OCI-LY1 (cell line): ENCODE measurements around the gene ZNF263.
A peak's percentile ranks its signal among the peaks of the same experiment; 100 is the strongest.

Experiments
- H2AFZ ChIP-seq: fragments of 200-600 bp; sonication (generic), shearing (Covaris generic); 2 replicates; pipeline ENCODE4 v1.6.0; 2014; ENCODE audit warnings: antibody characterized with exemption, mild to moderate bottlenecking, low read length
- H3F3A ChIP-seq: fragments of 200-600 bp; sonication (generic), shearing (Covaris generic); 2 replicates; pipeline ENCODE4 v1.6.0; 2014; ENCODE audit warnings: mild to moderate bottlenecking, antibody characterized with exemption, low read length, moderate library complexity; ENCODE audit not compliant: insufficient read depth
- H3K27ac ChIP-seq: fragments of 200-600 bp; sonication (generic); 2 replicates; pipeline ENCODE4 v1.5.1; 2014; ENCODE audit warnings: low read length, mixed run types, mild to moderate bottlenecking, low read depth; ENCODE audit not compliant: poor library complexity, severe bottlenecking
- H3K27me3 ChIP-seq: fragments of 200-600 bp; sonication (generic); 2 replicates; pipeline ENCODE4 v1.6.0; 2014; ENCODE audit warnings: antibody characterized with exemption, mild to moderate bottlenecking, low read length, moderate library complexity; ENCODE audit not compliant: insufficient read depth
- H3K36me3 ChIP-seq: fragments of 200-600 bp; sonication (generic); 2 replicates; pipeline ENCODE4 v1.6.1; 2014; ENCODE audit warnings: mild to moderate bottlenecking, antibody characterized with exemption, low read length, moderate library complexity, mixed read lengths; ENCODE audit not compliant: insufficient read depth
- H3K4me1 ChIP-seq: fragments of 200-600 bp; sonication (generic); 2 replicates; pipeline ENCODE4 v1.5.1; 2014; ENCODE audit warnings: mild to moderate bottlenecking, low read length, moderate library complexity; ENCODE audit not compliant: insufficient read depth, severe bottlenecking
- H3K4me2 ChIP-seq: fragments of 200-600 bp; sonication (generic), shearing (Covaris generic); 2 replicates; pipeline ENCODE4 v1.6.1; 2014; ENCODE audit warnings: low read length
- H3K4me3 ChIP-seq: fragments of 200-600 bp; sonication (generic); 2 replicates; pipeline ENCODE4 v1.5.1; 2014; ENCODE audit warnings: low read length, low read depth, mild to moderate bottlenecking, mixed read lengths; ENCODE audit not compliant: poor library complexity, severe bottlenecking
- H3K79me2 ChIP-seq: fragments of 200-600 bp; shearing (Covaris generic); 2 replicates; pipeline ENCODE4 v1.6.1; 2016; ENCODE audit warnings: mixed run types, low read length, mixed read lengths; ENCODE audit not compliant: insufficient read depth
- H3K9ac ChIP-seq: fragments of 200-600 bp; sonication (generic), shearing (Covaris generic); 2 replicates; pipeline ENCODE4 v1.6.1; 2014; ENCODE audit warnings: mild to moderate bottlenecking, low read length, mixed read lengths
- H3K9me2 ChIP-seq: fragments of 200-600 bp; sonication (generic), shearing (Covaris generic); 2 replicates; pipeline ENCODE4 v1.6.1; 2014; ENCODE audit warnings: low read depth, mild to moderate bottlenecking, low read length, mixed read lengths
- H3K9me3 ChIP-seq: fragments of 200-600 bp; shearing (Covaris generic); 2 replicates; pipeline ENCODE4 v1.6.1; 2014; ENCODE audit warnings: low read length, mixed read lengths
- H4K20me1 ChIP-seq: fragments of 200-600 bp; sonication (generic), shearing (Covaris generic); 2 replicates; pipeline ENCODE4 v1.6.0; 2016; ENCODE audit warnings: mild to moderate bottlenecking, low read length; ENCODE audit not compliant: insufficient read depth
- EZH2 ChIP-seq: fragments of 200-600 bp; sonication (generic), shearing (Covaris generic); IDR thresholded peaks from 2 replicates; pipeline ENCODE4 v1.8.0; 2017; ENCODE audit warnings: borderline replicate concordance, mixed run types, mild to moderate bottlenecking, antibody characterized with exemption, low read length, moderate library complexity, mixed read lengths
- TF ChIP-seq, protein P1 (sequence below): fragments of 200-600 bp; sonication (generic), shearing (Covaris generic); IDR thresholded peaks from 2 replicates; pipeline ENCODE4 v1.5.1; 2017; ENCODE audit warnings: mild to moderate bottlenecking, antibody characterized with exemption, low read length, moderate library complexity, mixed read lengths

ZNF263 gene

DNA sequence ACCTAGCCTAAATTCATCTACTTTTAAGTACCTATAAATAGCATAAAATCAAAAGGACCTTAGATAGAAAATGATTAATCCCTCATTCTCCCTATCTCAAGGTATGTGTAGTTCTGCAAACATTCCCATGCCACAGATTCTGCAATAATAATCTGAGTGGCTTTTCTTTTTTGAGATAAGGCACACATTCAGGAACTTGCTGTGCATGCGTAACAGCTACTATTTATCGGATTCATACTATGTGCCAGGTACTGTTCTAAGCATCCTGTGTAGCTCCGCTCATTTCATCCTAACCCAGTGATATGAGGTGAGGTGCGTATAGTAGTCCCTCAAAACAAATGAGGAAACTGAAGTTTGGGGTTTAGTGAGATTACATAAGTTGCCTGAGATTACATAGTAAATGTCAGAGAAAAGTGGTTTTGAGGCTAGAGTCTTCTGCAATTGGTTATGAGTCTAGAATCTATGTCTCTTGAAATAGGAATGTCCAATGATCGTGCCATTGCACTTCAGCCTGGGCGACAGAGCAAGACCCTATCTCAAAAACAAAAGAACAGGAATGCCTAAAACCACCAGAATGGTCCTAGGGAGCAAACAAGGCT is 2.0 kb upstream of the ZNF263 start:
- Histone ChIP-seq H3K9ac (no peak overlapping the region), H3K4me2 (no peak overlapping the region)

DNA sequence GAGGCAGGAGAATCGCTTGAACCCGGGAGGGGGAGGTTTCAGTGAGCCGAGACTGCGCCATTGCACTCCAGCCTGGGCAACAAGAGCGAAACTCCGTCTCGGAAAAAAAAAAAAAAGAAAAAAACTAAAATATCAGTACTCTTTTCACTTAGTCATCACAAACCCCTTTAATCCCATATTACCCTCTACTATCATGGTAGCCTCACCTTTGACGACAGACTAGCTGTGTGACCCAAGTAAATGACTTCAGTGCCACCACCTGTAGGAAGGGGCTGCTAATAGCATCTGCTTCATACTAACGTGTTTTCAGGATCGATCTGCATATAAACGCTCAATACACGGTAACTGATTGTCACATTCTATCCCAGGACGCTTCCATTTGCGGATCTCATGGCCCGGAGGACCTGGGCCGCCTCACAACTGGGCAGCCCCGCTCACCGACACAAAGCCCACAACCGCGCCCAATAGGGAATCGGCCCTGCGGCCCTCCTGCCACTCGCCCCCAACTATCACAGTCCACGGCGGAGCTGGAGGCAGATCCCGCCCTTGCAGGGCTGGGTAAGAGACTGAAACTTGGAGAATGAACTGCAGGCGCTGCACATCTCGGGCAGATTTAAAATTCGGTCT is 1.1 kb upstream of the ZNF263 start:
- no peak overlapping the region; the same call in 1 of the 2 replicates for H2AFZ ChIP-seq
- H3K27me3 ChIP-seq: peaks cover 6% of the 10 kb centered on the region; the same call in 1 of the 2 replicates
- H3K27ac ChIP-seq: no peak overlapping the region
- peak overlapping the region; percentile 81 for H3K9ac ChIP-seq
- no peaks in the 10 kb centered on the region for H3F3A ChIP-seq
- H3K9me3 ChIP-seq: peaks cover 10% of the 10 kb centered on the region; the same call in 1 of the 2 replicates
- H3K4me2 ChIP-seq: peak overlapping the region; percentile 73
- no peaks in the 10 kb centered on the region for H4K20me1 ChIP-seq
- H3K36me3 ChIP-seq: peaks cover 31% of the 10 kb centered on the region
- TF ChIP-seq, protein P1, sequence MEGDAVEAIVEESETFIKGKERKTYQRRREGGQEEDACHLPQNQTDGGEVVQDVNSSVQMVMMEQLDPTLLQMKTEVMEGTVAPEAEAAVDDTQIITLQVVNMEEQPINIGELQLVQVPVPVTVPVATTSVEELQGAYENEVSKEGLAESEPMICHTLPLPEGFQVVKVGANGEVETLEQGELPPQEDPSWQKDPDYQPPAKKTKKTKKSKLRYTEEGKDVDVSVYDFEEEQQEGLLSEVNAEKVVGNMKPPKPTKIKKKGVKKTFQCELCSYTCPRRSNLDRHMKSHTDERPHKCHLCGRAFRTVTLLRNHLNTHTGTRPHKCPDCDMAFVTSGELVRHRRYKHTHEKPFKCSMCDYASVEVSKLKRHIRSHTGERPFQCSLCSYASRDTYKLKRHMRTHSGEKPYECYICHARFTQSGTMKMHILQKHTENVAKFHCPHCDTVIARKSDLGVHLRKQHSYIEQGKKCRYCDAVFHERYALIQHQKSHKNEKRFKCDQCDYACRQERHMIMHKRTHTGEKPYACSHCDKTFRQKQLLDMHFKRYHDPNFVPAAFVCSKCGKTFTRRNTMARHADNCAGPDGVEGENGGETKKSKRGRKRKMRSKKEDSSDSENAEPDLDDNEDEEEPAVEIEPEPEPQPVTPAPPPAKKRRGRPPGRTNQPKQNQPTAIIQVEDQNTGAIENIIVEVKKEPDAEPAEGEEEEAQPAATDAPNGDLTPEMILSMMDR: no peak
- TF ChIP-seq EZH2: no peak
- H3K4me3 ChIP-seq: peak overlapping the region; percentile 91
- H3K79me2 ChIP-seq: peaks cover 29% of the 10 kb centered on the region
- H3K4me1 ChIP-seq: peaks cover 21% of the 10 kb centered on the region
- no peaks in the 10 kb centered on the region for H3K9me2 ChIP-seq

More for the DNA sequence above, 2.0 kb upstream of the ZNF263 start:
- Histone ChIP-seq H4K20me1 (no peaks in the 10 kb centered on the region), H3K9me2 (no peaks in the 10 kb centered on the region), H3K79me2 (peaks cover 26% of the 10 kb centered on the region), H3K27me3 (peaks cover 6% of the 10 kb centered on the region; the same call in 1 of the 2 replicates), H3K4me3 (no peak overlapping the region), H2AFZ (no peak overlapping the region), H3K36me3 (peaks cover 22% of the 10 kb centered on the region), H3F3A (no peaks in the 10 kb centered on the region), H3K27ac (no peak overlapping the region), H3K9me3 (peaks cover 6% of the 10 kb centered on the region; the same call in 1 of the 2 replicates), H3K4me1 (peaks cover 21% of the 10 kb centered on the region)
- no peak for TF ChIP-seq EZH2
- TF ChIP-seq, protein P1: no peak

DNA sequence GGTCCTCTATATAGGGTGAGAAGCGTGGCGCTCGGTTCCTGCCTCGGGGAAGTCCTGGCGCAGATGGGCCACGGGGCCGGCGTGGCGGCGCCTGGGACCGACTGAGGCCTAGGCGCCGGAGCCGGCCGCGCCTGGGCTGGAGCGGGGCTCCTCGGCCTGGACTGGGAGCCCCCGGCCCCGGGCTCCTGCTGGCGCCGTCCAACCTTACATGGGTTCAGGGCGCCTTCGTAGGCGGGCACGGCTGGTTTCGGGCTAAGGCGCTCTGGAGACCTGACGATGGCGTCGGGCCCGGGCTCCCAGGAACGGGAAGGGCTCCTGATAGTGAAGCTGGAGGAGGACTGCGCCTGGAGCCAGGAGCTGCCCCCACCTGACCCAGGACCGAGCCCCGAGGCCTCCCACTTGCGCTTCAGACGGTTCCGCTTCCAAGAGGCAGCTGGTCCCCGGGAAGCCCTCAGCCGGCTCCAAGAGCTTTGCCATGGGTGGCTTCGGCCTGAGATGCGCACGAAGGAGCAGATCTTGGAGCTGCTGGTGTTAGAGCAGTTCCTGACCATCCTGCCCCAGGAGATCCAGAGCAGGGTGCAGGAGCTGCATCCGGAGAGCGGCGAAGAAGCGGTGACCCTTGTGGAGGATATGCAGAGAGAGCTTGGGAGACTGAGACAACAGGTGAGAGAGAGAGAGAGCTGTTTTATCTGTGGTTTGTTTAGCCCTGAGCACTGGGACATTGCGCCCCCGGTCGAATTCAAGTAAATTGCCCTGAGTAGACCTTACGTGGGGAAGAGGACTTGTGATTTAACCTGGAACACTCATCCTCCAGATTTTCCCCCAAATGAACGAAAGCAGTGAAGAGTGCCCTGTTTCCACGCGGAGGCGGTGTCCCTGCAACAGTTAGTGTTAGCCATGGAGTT is 504 bp downstream of the ZNF263 start:
- no peaks in the 10 kb centered on the region for H3K27me3 ChIP-seq
- H3K79me2 ChIP-seq: peaks cover 29% of the 10 kb centered on the region
- peak overlapping the region; percentile 81 for H3K9ac ChIP-seq
- H3K36me3 ChIP-seq: peaks cover 47% of the 10 kb centered on the region
- H2AFZ ChIP-seq: no peak overlapping the region
- peak overlapping the region; percentile 73 for H3K4me2 ChIP-seq
- H4K20me1 ChIP-seq: no peaks in the 10 kb centered on the region
- H3K9me3 ChIP-seq: peaks cover 14% of the 10 kb centered on the region
- H3K4me3 ChIP-seq: peak overlapping the region; percentile 91
- H3K4me1 ChIP-seq: peaks cover 21% of the 10 kb centered on the region
- no peaks in the 10 kb centered on the region for H3K9me2 ChIP-seq
- TF ChIP-seq EZH2: no peak
- TF ChIP-seq, protein P1: no peak
- no peaks in the 10 kb centered on the region for H3F3A ChIP-seq
- H3K27ac ChIP-seq: peak overlapping the region; percentile 89
